Adrenal gland (tissue), 5 donors: ENCODE data around the gene DCAF8L2.

Source experiments
- POLR2A ChIP-seq, 2 donors: fragments of 450-650 bp; IDR thresholded peaks; one replicate each; pipeline ENCODE4 v1.6.1; 2017; ENCODE audit warnings: antibody characterized with exemption in 2 of 2, mild to moderate bottlenecking in 2 of 2, moderate library complexity in 1 of 2
- TF ChIP-seq, protein P1 (sequence below), 6 experiments: fragments of 450-650 bp in 4 of 6; fragments of 200-600 bp in 2 of 6; sonication (generic) in 1 of 6; IDR thresholded peaks; 1 replicate in 5 of 6; 2 replicates in 1 of 6; pipeline versions ENCODE4 v1.5.1 to v1.8.0; 2016 to 2021; ENCODE audit warnings: antibody characterized with exemption in 6 of 6, mild to moderate bottlenecking in 2 of 6, moderate library complexity in 1 of 6
- donor health status: DM: no; HTN: no; CAD: no.

DNA sequence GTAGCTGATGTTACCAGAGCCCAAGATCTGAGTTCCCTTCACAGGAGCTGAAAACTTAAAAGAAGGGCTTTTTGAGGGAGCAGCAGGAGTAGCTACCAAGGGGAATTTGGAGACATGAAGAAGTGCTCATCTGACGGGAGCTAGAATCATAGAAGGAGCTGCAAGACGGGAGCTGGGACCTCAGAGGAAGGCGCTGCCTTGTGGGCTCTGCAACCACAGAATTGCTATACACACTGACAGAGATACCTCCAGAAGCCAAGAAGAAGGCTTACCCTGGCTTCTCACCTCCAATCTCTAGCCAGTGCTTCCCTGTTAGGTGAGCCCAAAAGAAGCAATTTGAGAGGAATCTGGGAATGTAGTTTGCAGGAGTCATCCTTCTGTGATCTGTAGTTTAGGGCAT is 35.9 kb downstream of the DCAF8L2 start:
- TF ChIP-seq, protein P1, sequence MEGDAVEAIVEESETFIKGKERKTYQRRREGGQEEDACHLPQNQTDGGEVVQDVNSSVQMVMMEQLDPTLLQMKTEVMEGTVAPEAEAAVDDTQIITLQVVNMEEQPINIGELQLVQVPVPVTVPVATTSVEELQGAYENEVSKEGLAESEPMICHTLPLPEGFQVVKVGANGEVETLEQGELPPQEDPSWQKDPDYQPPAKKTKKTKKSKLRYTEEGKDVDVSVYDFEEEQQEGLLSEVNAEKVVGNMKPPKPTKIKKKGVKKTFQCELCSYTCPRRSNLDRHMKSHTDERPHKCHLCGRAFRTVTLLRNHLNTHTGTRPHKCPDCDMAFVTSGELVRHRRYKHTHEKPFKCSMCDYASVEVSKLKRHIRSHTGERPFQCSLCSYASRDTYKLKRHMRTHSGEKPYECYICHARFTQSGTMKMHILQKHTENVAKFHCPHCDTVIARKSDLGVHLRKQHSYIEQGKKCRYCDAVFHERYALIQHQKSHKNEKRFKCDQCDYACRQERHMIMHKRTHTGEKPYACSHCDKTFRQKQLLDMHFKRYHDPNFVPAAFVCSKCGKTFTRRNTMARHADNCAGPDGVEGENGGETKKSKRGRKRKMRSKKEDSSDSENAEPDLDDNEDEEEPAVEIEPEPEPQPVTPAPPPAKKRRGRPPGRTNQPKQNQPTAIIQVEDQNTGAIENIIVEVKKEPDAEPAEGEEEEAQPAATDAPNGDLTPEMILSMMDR (IDR thresholded peaks at IDR 0.05): no peak
- no peak for TF ChIP-seq POLR2A (IDR thresholded peaks at IDR 0.05)
